Natural killer cell treated with Interleukin-12 subunit alpha and Interleukin-12 subunit beta and Interleukin-15 and Interleukin-18, amount 100 ng/mL, for 72 hours (primary cell): ENCODE measurements around the gene PSMD4. TPM values are rescaled to one million over a fixed set of nuclear protein-coding genes. Genes with fewer than 3 reads are reported as not detected.

Source experiments
- ATAC-seq, 2 donors: fragments of 150-1000 bp; cut with Tn5 transposase in 1 of 2; sonication (Bioruptor Pico), chemical (Tn5 transposase) in 1 of 2; 2 replicates each; pipeline ENCODE4 v1.10.0; 2021
- DNase-seq: peaks from one replicate; pipeline ENCODE4 v3.0.0; 2022; ENCODE audit warnings: low spot score
- H3K27ac Mint-ChIP-seq, 2 donors: 1 replicate in 1 of 2; 2 replicates in 1 of 2; pipeline ENCODE4 v1.8.0; 2022; ENCODE audit warnings: mixed read lengths in 2 of 2, mild to moderate bottlenecking in 1 of 2, moderate library complexity in 1 of 2
- H3K27me3 Mint-ChIP-seq, 2 donors: 1 replicate in 1 of 2; 2 replicates in 1 of 2; pipeline ENCODE4 v1.8.0; 2022; ENCODE audit warnings: mixed read lengths in 2 of 2
- H3K36me3 Mint-ChIP-seq: one replicate; pipeline ENCODE4 v1.8.0; 2022; ENCODE audit warnings: mixed read lengths
- H3K4me1 Mint-ChIP-seq, 2 donors: 1 replicate in 1 of 2; 2 replicates in 1 of 2; pipeline ENCODE4 v1.8.0; 2022; ENCODE audit warnings: low read depth in 2 of 2, mixed read lengths in 2 of 2, mild to moderate bottlenecking in 1 of 2
- H3K4me3 Mint-ChIP-seq: one replicate; pipeline ENCODE4 v1.8.0; 2022; ENCODE audit warnings: mixed read lengths
- H3K9me3 Mint-ChIP-seq: 2 replicates; pipeline ENCODE4 v1.8.0; 2022; ENCODE audit warnings: mixed read lengths
- total RNA-seq, 2 donors: library from RNA; stranded (reverse); gene quantifications; one replicate each; pipeline ENCODE4 v1.2.3, GENCODE V29; 2022

Gene PSMD4
- total RNA-seq, 2 donors from 2014 or later = 193 to 235 TPM

DNA sequence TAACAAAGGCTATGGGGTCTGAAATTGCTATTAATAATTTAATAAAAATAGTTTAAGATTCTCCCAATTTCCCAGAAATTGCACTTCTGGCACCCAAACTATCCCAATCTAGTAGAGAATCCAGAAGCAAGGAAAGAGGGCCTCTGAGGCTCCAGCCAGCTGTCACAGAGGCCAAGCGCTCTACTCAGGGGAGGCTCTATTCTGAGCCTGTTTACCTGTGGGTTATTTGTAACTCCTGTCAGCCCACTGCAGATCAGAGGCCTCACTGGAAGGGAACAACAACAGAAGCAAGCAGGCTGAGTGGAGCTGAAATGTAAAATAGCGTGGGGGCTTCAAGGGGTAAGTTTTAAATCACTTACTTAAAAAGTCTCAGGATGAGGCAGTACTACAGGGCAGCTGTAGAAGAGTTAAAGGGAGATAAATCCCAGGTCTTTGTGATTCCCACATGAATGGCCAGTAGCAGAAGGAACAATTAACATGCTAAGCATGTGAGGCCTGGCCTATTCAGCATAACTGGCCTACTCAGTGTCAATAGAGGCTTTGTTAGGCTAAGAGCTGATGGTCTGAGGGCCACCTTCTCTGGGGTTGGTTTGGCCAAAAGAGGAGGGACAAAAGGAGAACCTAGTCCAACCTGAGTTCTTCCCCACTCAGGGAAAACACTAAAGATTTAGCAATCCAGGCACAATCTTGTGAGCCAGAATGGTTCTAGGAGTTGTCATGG, 40.4 kb downstream of the PSMD4 start:
- no peaks in the 10 kb centered on the region for H3K9me3 Mint-ChIP-seq
- H3K27me3 Mint-ChIP-seq = no peaks in the 10 kb centered on the region
- H3K27ac Mint-ChIP-seq = peak overlapping the region; percentile 64 to 87
- peak; percentile 50 for DNase-seq
- no peak for ATAC-seq
- peaks cover 15 to 27% of the 10 kb centered on the region in 2 donors for H3K4me1 Mint-ChIP-seq
- peaks cover 18% of the 10 kb centered on the region for H3K36me3 Mint-ChIP-seq
- no peak overlapping the region for H3K4me3 Mint-ChIP-seq

DNA sequence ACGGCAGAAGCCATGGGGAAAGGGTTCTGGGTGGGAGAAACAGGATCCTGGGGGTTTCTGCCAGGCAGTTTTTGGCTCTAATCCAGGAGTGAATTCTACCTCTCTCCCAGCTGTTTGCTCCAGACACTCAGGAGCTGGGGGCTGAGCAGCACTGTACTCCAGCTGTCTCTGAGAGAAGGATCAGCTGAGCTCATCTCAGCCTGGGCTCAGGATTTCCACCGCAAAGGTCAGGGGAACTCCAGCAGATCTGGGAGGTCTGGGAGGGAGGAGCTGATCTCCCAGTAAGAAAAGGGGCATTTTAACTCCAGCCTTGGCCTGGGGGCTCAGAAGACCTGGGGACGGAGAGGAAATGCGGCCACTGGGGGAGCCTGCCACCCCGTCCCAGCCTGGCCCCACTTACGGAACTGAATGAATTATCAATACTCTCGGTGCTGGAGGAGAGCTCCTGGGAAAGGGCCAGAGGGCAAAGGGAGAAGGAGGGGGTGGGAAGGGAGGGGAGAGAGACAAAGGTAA, 55.3 kb downstream of the PSMD4 start:
- H3K27ac Mint-ChIP-seq = peak overlapping the region; percentile 98 to 99
- H3K4me1 Mint-ChIP-seq = peaks cover 32 to 42% of the 10 kb centered on the region in 2 donors
- H3K9me3 Mint-ChIP-seq = no peaks in the 10 kb centered on the region
- DNase-seq = no peak
- H3K4me3 Mint-ChIP-seq = no peak overlapping the region
- no peak for ATAC-seq
- H3K36me3 Mint-ChIP-seq = peaks cover 36% of the 10 kb centered on the region
- H3K27me3 Mint-ChIP-seq = no peaks in the 10 kb centered on the region

- no peaks in the 10 kb centered on the region for H3K27me3 Mint-ChIP-seq
- peaks cover 32 to 46% of the 10 kb centered on the region in 2 donors for H3K4me1 Mint-ChIP-seq
- H3K9me3 Mint-ChIP-seq = no peaks in the 10 kb centered on the region
- peak in 1 of 2 donors; percentile 14 for ATAC-seq
- H3K36me3 Mint-ChIP-seq = peaks cover 26% of the 10 kb centered on the region
- peak overlapping the region; percentile 98 to 99 for H3K27ac Mint-ChIP-seq
- DNase-seq = no peak
- H3K4me3 Mint-ChIP-seq = peak overlapping the region; percentile 59
These were observed 56.5 kb downstream of the PSMD4 start for GRCh38 chr1:151311011-151311410.

DNA sequence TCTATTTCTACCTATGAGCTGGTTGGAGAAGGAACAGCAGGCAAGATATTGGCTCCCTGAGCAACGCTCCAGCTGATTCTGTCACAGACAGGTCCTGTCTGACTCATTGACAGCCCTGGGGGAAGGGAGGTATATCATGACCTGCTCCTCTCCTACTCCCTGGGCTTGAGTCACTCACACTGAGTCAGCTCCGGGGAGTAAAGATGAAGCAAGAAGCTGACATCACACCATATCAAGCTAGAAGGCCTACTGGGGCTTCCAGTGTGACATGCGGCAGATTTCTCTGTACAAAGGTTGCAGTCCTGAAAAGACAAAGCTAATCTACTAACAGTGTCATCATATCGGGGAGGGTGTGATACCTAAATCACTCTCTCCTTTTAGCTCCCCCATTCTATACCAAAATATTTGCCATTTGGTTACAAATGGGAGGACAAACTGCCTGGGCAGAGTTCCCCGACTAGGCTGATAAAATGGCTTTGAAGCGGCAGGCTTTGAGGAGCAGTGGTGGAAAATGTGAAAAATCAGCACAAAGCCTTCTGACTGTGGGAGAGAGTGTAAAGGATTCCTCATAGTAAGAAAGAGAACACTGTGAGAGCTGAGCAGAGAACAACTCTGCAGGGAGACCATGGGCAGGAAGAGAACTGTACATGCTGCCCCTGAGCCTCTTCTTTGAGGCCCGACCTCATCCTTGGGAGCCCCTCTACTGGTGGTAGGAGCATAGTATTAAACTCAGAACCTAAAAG, 57.2 kb downstream of the PSMD4 start:
- H3K27me3 Mint-ChIP-seq = no peaks in the 10 kb centered on the region
- H3K4me3 Mint-ChIP-seq = peak overlapping the region; percentile 59
- peaks cover 21% of the 10 kb centered on the region for H3K36me3 Mint-ChIP-seq
- peak; percentile 100 for ATAC-seq
- H3K27ac Mint-ChIP-seq = peak overlapping the region; percentile 98 to 99
- peaks cover 32 to 46% of the 10 kb centered on the region in 2 donors for H3K4me1 Mint-ChIP-seq
- peak; percentile 90 for DNase-seq
- H3K9me3 Mint-ChIP-seq = no peaks in the 10 kb centered on the region

DNA sequence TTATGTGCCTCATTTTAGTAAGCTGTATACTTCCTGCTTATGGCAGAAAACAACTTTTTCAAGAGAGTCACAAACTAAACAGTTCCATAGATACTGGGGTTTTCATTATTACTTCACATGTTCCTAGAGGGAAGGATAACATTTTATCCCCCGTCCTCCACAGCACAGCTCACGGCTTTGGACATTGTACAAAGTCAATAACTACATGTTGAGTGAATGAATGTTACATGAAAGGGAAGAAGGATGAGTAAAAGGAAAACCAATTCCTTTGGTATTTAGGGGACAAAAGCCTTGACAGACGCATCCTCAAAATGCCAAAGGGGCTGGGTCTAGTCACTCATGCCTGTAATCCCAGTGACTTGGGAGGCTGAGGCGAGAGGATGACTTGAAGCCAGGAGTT, 57.9 kb downstream of the PSMD4 start:
- no peaks in the 10 kb centered on the region for H3K27me3 Mint-ChIP-seq
- peak overlapping the region; percentile 98 to 99 for H3K27ac Mint-ChIP-seq
- DNase-seq (no peak), ATAC-seq (no peak)
- H3K9me3 Mint-ChIP-seq = no peaks in the 10 kb centered on the region
- H3K4me3 Mint-ChIP-seq = peak overlapping the region; percentile 59
- H3K36me3 Mint-ChIP-seq = peaks cover 21% of the 10 kb centered on the region
- H3K4me1 Mint-ChIP-seq = peaks cover 33 to 46% of the 10 kb centered on the region in 2 donors

DNA sequence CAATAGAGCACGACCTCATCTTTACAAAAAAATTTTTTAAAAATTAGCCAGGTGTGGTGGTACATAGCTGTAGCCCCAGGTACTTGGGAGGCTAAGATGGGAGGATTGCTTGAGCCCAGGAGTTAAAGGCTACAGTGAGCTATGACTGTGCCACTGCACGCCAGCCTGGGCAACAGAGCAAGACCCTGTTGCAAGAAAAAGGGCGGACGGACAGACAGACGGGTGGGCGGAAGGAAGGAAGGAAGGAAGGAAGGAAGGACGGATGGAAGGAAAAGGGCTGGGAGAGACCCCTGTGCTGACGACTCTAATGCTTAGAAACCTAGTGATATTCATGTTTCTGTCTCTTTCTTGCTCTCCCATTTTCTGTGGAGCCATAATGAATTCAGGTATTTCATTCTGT, 58.3 kb downstream of the PSMD4 start:
- no peaks in the 10 kb centered on the region for H3K9me3 Mint-ChIP-seq

GRCh38 chr1:151313501-151313900, 59.0 kb downstream of the PSMD4 start:
- Mint-ChIP-seq H3K36me3 (peaks cover 16% of the 10 kb centered on the region), H3K9me3 (no peaks in the 10 kb centered on the region), H3K27me3 (no peaks in the 10 kb centered on the region), H3K27ac (peak overlapping the region; percentile 98 to 99), H3K4me3 (no peak overlapping the region), H3K4me1 (peaks cover 37 to 42% of the 10 kb centered on the region in 2 donors)
- ATAC-seq (no peak), DNase-seq (no peak)

More for the DNA sequence above, 58.3 kb downstream of the PSMD4 start:
- H3K27ac Mint-ChIP-seq = peak overlapping the region; percentile 98 to 99
- no peaks in the 10 kb centered on the region for H3K27me3 Mint-ChIP-seq
- peaks cover 37 to 46% of the 10 kb centered on the region in 2 donors for H3K4me1 Mint-ChIP-seq
- DNase-seq (no peak), ATAC-seq (no peak)
- H3K36me3 Mint-ChIP-seq = peaks cover 21% of the 10 kb centered on the region
- peak overlapping the region; percentile 59 for H3K4me3 Mint-ChIP-seq

DNA sequence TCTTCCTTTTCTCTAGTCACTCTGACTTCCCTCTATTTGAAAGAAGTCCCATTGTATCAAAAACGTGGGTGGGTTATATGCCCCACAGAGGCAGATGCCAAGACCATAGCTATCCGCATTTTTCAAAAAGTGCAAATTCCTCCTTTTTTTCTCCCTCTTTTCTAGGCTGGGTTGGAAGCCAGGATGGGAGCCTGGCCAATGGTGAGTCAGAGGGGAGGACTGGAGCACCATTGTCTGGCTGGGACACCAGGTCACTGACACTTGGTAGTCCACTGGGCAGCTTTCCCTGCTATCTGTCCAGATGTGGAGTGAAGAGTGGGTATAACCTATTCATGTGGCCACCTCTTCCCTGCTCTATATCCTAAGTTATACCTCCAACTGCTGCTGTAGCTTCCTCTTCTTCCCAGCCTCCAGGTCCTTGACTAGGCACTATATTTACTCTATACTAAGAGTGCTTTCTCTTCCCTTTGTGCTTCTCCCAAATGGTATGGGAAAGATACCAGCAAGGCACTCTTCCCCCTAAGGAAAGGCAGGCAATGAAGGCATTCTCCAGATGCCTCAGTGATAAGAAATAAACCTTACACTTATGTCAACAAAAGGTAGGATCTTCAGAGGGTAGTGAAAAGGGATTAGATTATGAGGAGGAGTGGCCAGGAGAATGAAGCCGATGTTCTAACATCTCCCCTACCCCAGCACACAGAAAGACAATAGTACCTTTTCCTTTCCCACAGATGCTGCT, 59.8 kb downstream of the PSMD4 start:
- no peaks in the 10 kb centered on the region for H3K9me3 Mint-ChIP-seq
- H3K27ac Mint-ChIP-seq = peak overlapping the region; percentile 98 to 99
- DNase-seq (no peak), ATAC-seq (no peak)
- no peak overlapping the region for H3K4me3 Mint-ChIP-seq
- no peaks in the 10 kb centered on the region for H3K27me3 Mint-ChIP-seq
- peaks cover 12% of the 10 kb centered on the region for H3K36me3 Mint-ChIP-seq
- H3K4me1 Mint-ChIP-seq = peaks cover 37 to 42% of the 10 kb centered on the region in 2 donors

DNA sequence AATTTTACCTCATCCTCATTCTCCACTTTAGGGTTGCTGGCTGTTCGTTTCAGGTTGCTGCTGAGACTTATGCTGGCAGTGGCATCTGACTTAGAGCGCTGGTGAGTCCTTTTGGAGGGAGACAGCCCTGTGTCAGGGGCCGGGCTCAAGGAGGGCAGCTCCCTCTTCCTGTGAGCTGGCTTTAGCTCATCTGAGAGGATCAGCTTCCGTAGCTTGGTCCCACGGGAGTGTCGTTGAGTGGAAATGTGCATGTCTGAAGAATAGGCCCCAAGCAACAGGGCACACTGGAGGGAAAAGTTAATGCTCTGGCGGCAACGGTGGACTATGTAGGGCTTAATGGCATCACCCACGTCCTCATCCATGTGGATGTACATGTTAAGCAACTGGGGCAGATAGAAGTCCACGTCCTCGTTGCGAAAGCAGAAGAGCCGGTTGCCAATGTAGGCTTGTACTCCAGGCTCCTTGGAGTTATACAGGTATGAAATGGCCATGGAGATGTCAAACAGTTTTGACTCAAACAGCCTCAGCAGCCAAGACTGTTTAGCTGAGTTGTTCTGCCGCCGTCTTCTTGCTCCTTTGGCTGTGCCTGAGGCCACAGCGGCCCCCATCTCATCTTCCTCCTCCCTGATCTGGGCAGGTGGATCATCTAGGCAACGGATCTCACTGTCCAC, 61.2 kb downstream of the PSMD4 start:
- Mint-ChIP-seq H3K9me3 (no peaks in the 10 kb centered on the region), H3K36me3 (peaks cover 18% of the 10 kb centered on the region), H3K27ac (peak overlapping the region in 1 of 2 donors; percentile 37), H3K4me3 (no peak overlapping the region), H3K27me3 (no peaks in the 10 kb centered on the region), H3K4me1 (peaks cover 39 to 44% of the 10 kb centered on the region in 2 donors)
- ATAC-seq = no peak
- no peak for DNase-seq

Other genes starting within 250 kb of the PSMD4 start
- gene MINDY1, start 247.8 kb upstream of the PSMD4 start, total RNA-seq = 10 to 100 TPM; 17.1 to 39.0 TPM
- 10 to 100 TPM; 12.7 to 13.1 TPM for gene PRUNE1, start 246.3 kb upstream of the PSMD4 start, total RNA-seq
- 1 to 10 TPM; 1.4 to 3.8 TPM for gene BNIPL, start 218.1 kb upstream of the PSMD4 start, total RNA-seq
- 1 to 10 TPM in 1 of 2 donors, under 1 TPM in 1; 0.95 to 1.1 TPM for gene C1orf56, start 207.0 kb upstream of the PSMD4 start, total RNA-seq
- 100 to 1,000 TPM; 213 to 481 TPM for gene CDC42SE1, start 195.1 kb upstream of the PSMD4 start, total RNA-seq
- gene MLLT11, start 194.3 kb upstream of the PSMD4 start, total RNA-seq = 1 to 10 TPM; 4.5 to 8.5 TPM
- gene GABPB2, start 184.0 kb upstream of the PSMD4 start, total RNA-seq = 10 to 100 TPM; 22.2 to 23.8 TPM
- 1 to 10 TPM in 1 of 2 donors, under 1 TPM in 1; 0.90 to 2.9 TPM for gene SEMA6C, start 108.1 kb upstream of the PSMD4 start, total RNA-seq
- gene TNFAIP8L2, start 98.1 kb upstream of the PSMD4 start, total RNA-seq = 10 to 100 TPM; 10.2 to 16.8 TPM
- 1 to 10 TPM; 5.0 to 6.3 TPM for gene LYSMD1, start 88.8 kb upstream of the PSMD4 start, total RNA-seq
- gene SCNM1, start 88.6 kb upstream of the PSMD4 start, total RNA-seq = 10 to 100 TPM; 55.2 to 63.2 TPM
- 1 to 10 TPM; 1.2 to 5.3 TPM for gene TMOD4, start 78.8 kb upstream of the PSMD4 start, total RNA-seq
- gene VPS72, start 64.5 kb upstream of the PSMD4 start, total RNA-seq = 10 to 100 TPM; 33.1 to 74.4 TPM
- gene PIP5K1A, start 56.2 kb upstream of the PSMD4 start, total RNA-seq = 100 to 1,000 TPM in 1 of 2 donors, 10 to 100 TPM in 1; 93.8 to 116 TPM
- gene ZNF687, start 27.6 kb downstream of the PSMD4 start, total RNA-seq = 10 to 100 TPM; 29.1 to 31.2 TPM
- gene PI4KB, start 72.7 kb downstream of the PSMD4 start, total RNA-seq = 10 to 100 TPM; 69.9 to 82.3 TPM
- 10 to 100 TPM; 40.3 to 95.4 TPM for gene RFX5, start 92.5 kb downstream of the PSMD4 start, total RNA-seq
- gene SELENBP1, start 118.0 kb downstream of the PSMD4 start, total RNA-seq = not detected
- gene PSMB4, start 144.8 kb downstream of the PSMD4 start, total RNA-seq = 100 to 1,000 TPM; 375 to 427 TPM
- gene POGZ, start 204.8 kb downstream of the PSMD4 start, total RNA-seq = 100 to 1,000 TPM in 1 of 2 donors, 10 to 100 TPM in 1; 74.9 to 127 TPM